ENCODE data around the gene TBCA. TPM values are rescaled to one million over a fixed set of nuclear protein-coding genes. Genes with fewer than 3 reads are reported as not detected.
A peak's percentile ranks its signal among the peaks of the same experiment; 100 is the strongest.

Gene TBCA
- total RNA-seq (2014; rRNA removed; shearing (Covaris generic); ENCODE audit: low replicate concordance) = 163 and 337 TPM in 2 replicates

DNA sequence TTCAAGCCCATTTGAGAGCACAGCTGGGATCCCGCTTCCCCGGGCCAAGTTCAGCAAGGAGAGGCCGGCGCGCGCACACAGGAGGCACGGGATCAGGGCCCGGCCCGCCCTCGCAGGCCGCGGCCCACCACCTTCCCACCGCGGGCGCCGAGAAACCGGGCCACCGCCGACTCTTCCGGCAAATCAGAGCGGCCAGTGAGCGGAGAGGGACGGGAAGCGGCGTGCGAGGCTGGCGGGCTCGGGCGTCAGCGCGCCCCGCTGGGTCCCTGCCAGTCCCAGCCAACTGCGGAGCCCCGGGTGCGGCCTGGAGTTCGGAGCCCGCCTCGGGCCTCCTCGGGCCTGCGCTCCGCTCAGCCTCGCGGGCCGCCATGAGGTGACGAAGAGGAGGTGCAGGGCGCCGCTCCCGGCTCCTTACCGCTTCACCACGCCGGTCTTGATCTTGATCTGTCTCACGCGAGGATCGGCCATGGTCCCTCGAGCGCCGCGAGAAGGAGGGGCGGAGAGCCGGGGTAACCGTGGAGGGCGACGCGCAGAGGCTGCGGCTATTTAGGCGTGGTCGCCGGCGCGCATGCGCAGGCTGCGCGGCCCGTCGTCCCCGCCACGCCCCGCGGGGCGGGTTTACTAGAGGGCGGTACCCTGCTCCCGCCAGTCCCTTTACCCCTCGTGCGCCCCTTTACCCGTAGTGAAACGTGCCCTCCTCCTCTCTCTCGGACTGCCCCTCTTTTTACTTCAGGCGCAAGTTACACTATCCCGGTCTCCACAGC lies at the start of gene TBCA:
Gene TBCA, minus strand, starts transcription at position 550 of the 764 bp plus-strand sequence. Its CDS starts 82 bp downstream, at position 468.
- peak; percentile 90 for DNase-seq (ENCODE audit: low read depth)
- in situ Hi-C loops (cut with HindIII; ENCODE audit: low pct_unique_long_range_greater_than_20kb, low sequenced_read_pairs) = no loop called here

DNA sequence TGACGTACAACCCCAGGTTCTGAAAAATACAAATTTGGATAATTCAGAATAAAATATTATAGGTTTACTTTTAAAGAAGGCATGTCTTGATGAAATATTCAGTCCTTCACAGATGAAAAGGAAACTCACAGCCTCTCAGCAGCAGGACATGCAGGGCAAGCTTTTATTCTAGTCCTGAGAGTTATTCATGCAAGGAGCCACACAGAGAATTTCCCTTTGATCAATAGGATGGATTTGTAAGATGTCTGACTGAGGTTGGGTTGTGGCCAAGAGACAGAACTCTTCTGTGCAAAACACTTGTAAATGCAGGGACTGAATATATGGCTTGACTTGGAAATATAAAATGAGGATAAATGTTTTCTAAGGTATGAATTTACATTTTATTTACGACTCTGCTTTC lies 48.8 kb upstream of the TBCA start:
- in situ Hi-C loops (cut with HindIII; ENCODE audit: low pct_unique_long_range_greater_than_20kb, low sequenced_read_pairs) = no loop called here
- no peak for DNase-seq (ENCODE audit: low read depth)

DNA sequence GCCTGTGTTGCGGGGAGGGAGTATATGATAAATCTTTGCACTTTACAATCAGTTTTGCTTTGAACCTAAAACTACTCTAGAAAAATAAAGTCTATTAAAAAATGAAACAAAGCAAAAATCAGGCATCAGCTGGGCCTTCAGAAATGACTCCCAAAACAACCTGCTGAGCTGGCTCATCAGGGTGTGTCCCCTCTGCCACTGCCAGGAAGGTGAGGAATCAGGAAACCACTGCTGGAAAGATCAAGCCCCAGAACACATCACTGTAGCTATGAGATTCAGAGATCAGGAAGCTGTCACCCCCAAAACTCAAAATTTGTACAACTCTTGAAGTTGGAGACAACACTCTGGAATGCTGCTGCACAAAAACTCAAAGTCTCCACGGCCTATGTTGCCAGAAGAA lies 40.5 kb upstream of the TBCA start:
- in situ Hi-C loops (cut with HindIII; ENCODE audit: low pct_unique_long_range_greater_than_20kb, low sequenced_read_pairs) = no loop called here
- DNase-seq (ENCODE audit: low read depth) = no peak

GRCh38 chr5:77812926-77813589 lies 36.9 kb upstream of the TBCA start:
- in situ Hi-C loops (cut with HindIII; ENCODE audit: low pct_unique_long_range_greater_than_20kb, low sequenced_read_pairs) = no loop called here
- DNase-seq (ENCODE audit: low read depth) = no peak

GRCh38 chr5:77806213-77806843 lies 30.2 kb upstream of the TBCA start:
- in situ Hi-C loops (cut with HindIII; ENCODE audit: low pct_unique_long_range_greater_than_20kb, low sequenced_read_pairs) = no loop called here
- DNase-seq (ENCODE audit: low read depth) = no peak

DNA sequence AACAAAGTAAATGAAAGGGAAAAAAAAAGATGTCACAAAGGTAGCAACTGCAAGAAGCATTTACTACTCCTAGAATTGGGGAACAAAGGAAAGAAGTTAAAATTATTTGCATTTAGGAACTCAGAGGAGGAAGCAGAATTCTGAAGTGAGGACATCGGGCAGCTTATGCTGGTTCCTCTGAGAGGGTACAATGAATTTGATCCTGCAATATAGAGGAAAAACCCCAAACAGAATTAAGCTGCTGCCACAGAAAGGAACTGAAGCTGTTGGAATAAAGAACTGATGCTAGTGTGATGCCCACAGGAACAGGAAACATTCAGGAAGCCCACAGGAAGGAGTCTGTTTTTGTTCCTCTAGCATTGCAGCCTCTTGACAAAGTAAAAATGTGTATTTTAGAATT lies 22.3 kb upstream of the TBCA start:
- in situ Hi-C loops (cut with HindIII; ENCODE audit: low pct_unique_long_range_greater_than_20kb, low sequenced_read_pairs) = no loop called here

DNA sequence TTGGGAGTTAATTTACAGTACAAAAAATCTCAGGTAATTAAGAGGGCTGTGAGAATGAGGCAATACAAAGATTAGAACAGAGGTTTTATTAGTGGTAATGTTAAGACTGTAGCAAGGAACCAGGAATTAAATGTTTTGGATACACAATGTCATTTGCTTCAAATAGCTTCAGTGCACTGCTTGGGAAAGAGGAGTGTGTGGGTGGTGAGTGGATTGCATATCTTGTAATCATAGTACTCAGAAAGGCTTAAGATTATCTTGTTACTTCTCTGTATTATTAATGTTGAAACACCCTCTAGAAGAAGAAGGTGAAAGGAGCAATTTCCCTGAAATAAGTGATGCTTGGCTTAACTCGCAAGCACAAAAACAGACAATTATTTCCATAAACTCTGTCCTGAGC lies 21.0 kb upstream of the TBCA start:
- in situ Hi-C loops (cut with HindIII; ENCODE audit: low pct_unique_long_range_greater_than_20kb, low sequenced_read_pairs) = no loop called here
- no peak for DNase-seq (ENCODE audit: low read depth)

More for the DNA sequence above, 22.3 kb upstream of the TBCA start:
- no peak for DNase-seq (ENCODE audit: low read depth)

- in situ Hi-C loops (cut with HindIII; ENCODE audit: low pct_unique_long_range_greater_than_20kb, low sequenced_read_pairs) = no loop called here
- no peak for DNase-seq (ENCODE audit: low read depth)
Observed at GRCh38 chr5:77795846-77796245, 19.7 kb upstream of the TBCA start.

DNA sequence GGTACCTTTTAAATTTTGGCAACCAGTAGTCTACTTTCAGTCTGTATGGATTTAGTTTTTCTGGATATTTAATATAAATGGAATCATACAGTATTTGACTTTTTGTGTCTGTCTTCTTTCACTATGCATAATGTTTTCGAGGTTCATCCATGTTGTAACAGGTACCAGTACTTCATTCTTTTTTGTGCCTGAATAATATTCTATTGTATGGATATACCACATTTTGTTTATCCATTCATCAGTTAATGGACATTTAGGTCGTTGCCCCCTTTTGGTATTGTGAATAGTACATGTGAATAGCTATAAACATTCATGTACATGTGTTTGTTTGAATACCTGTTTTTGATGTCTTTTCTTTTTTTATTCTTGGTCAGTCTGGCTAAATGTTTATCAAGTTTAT lies 19.1 kb upstream of the TBCA start:
- in situ Hi-C loops (cut with HindIII; ENCODE audit: low pct_unique_long_range_greater_than_20kb, low sequenced_read_pairs) = no loop called here
- DNase-seq (ENCODE audit: low read depth) = no peak

DNA sequence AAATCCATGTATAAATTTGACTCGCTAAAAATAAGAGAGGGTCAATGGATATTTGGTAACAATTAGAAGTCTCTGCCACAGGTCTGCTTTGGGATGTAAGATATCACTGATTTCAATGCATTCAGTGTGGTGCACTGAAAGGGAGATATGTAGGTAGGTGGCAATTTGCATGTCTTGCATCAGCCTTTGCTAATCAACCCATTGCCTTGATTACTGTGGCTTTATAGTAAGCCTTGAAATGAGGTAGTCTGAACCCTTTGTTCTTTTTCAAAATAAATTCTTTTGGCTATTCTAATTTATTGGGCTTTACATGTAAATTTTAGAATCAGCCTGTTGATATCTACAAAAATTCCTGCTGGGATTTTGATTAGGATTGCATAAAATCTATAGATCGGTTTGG lies 15.8 kb upstream of the TBCA start:
- no peak for DNase-seq (ENCODE audit: low read depth)
- in situ Hi-C loops (cut with HindIII; ENCODE audit: low pct_unique_long_range_greater_than_20kb, low sequenced_read_pairs) = no loop called here

- no peak for DNase-seq (ENCODE audit: low read depth)
- in situ Hi-C loops (cut with HindIII; ENCODE audit: low pct_unique_long_range_greater_than_20kb, low sequenced_read_pairs) = no loop called here
Observed at GRCh38 chr5:77791356-77791755, 15.2 kb upstream of the TBCA start.

DNA sequence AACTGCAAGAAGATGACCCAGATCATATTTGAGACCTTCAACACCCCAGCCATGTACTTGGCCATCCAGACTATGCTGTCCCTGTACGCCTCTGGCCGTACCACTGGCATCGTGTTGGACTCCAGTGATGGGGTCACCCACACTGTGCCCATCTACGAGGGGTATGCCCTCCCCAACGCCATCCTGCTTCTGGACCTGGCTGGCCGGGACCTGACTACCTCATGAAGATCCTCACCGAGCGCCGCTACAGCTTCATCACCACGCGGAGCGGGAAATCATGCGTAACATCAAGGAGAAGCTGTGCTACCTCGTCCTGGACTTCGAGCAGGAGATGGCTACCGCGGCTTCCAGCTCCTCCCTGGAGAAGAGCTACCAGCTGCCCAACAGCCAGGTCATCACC lies 9.1 kb upstream of the TBCA start:
- DNase-seq (ENCODE audit: low read depth) = no peak
- in situ Hi-C loops (cut with HindIII; ENCODE audit: low pct_unique_long_range_greater_than_20kb, low sequenced_read_pairs) = no loop called here

GRCh38 chr5:77784735-77785134 lies 8.6 kb upstream of the TBCA start:
- in situ Hi-C loops (cut with HindIII; ENCODE audit: low pct_unique_long_range_greater_than_20kb, low sequenced_read_pairs) = no loop called here

DNA sequence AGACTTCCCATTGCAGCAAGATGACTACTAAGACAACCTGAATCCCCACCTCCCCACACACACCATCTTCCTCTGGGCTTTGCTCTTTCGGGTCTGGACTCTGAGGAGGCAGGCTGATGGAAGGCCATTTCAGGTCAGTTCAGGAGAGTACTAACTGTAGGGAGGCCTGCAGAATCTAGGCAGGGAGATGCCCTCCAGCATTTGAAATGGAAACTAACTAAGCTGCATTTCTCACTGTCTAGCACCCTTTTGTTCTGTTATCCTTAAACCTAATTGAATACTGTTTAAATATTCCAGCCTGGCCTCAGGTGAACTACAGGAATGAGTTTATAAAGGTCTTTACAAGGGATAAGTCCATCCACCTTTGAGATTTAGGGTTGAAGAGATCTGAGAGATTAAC lies 4.9 kb upstream of the TBCA start:
- in situ Hi-C loops (cut with HindIII; ENCODE audit: low pct_unique_long_range_greater_than_20kb, low sequenced_read_pairs) = no loop called here
- DNase-seq (ENCODE audit: low read depth) = no peak

More at GRCh38 chr5:77784735-77785134, 8.6 kb upstream of the TBCA start:
- no peak for DNase-seq (ENCODE audit: low read depth)

GRCh38 chr5:77778881-77779438 lies 2.8 kb upstream of the TBCA start:
- no peak for DNase-seq (ENCODE audit: low read depth)
- in situ Hi-C loops (cut with HindIII; ENCODE audit: low pct_unique_long_range_greater_than_20kb, low sequenced_read_pairs) = no loop called here

- DNase-seq (ENCODE audit: low read depth) = no peak
- in situ Hi-C loops (cut with HindIII; ENCODE audit: low pct_unique_long_range_greater_than_20kb, low sequenced_read_pairs) = no loop called here
Observed at GRCh38 chr5:77778398-77778797, 2.3 kb upstream of the TBCA start.

DNA sequence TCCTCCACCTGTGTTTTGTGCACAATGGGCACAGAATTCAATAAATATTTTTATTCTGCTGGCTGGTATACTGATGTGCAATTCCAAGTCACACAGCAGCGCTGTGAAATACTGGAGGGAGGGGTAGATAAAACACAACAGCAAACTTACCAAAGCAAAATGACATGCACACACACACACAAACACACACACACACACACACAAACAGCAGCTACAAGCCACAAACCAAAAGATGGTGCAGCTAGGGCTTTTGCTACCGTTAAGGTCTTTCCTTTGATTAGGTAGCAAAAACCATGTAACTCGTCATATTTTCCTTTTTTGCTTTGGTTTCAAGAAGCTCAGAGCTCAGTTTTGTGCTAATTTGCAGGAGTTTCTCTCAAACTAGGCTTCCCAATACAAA lies 1.8 kb upstream of the TBCA start:
- in situ Hi-C loops (cut with HindIII; ENCODE audit: low pct_unique_long_range_greater_than_20kb, low sequenced_read_pairs) = no loop called here
- no peak for DNase-seq (ENCODE audit: low read depth)

- in situ Hi-C loops (cut with HindIII; ENCODE audit: low pct_unique_long_range_greater_than_20kb, low sequenced_read_pairs) = no loop called here
- DNase-seq (ENCODE audit: low read depth) = peak; percentile 25
Observed at GRCh38 chr5:77777281-77777892, 1.2 kb upstream of the TBCA start.

Data from Caki2 (cell line).